IMR-90 (cell line): ENCODE results near the gene TEX52.

Experiments used
- CEBPB ChIP-seq: IDR thresholded peaks from 2 replicates; pipeline ENCODE4 v1.6.1; 2012; ENCODE audit warnings: low read depth, low read length, improper control_type of control experiment
- FOS ChIP-seq: fragments of 150-350 bp; IDR thresholded peaks from 2 replicates; pipeline ENCODE4 v1.6.1; 2016; ENCODE audit warnings: low read depth, low read length
- MAZ ChIP-seq: IDR thresholded peaks from 2 replicates; pipeline ENCODE4 v1.6.1; 2012; ENCODE audit warnings: low read depth, mild to moderate bottlenecking, low read length, improper control_type of control experiment, moderate library complexity, borderline replicate concordance
- MXI1 ChIP-seq: IDR thresholded peaks from 2 replicates; pipeline ENCODE4 v1.6.1; 2012; ENCODE audit warnings: low read depth, mild to moderate bottlenecking, low read length, moderate library complexity, borderline replicate concordance
- NFE2L2 ChIP-seq: fragments of 150-350 bp; IDR thresholded peaks from 2 replicates; pipeline ENCODE4 v1.6.1; 2016; ENCODE audit warnings: low read depth, mild to moderate bottlenecking, low read length
- POLR2A ChIP-seq: IDR thresholded peaks from 2 replicates; pipeline ENCODE4 v1.6.1; 2012; ENCODE audit warnings: mild to moderate bottlenecking, low read depth, low read length
- RAD21 ChIP-seq: IDR thresholded peaks from 2 replicates; pipeline ENCODE4 v1.6.1; 2012; ENCODE audit warnings: low read length, improper control_type of control experiment
- TF ChIP-seq, protein P1 (sequence below): conservative IDR thresholded peaks from 2 replicates; pipeline ENCODE4 v1.5.1; 2012; ENCODE audit warnings: mild to moderate bottlenecking, low read depth, low read length, improper control_type of control experiment
- TF ChIP-seq, protein P2 (sequence below): fragments of 150-350 bp; IDR thresholded peaks from 2 replicates; pipeline ENCODE4 v1.6.1; 2016; ENCODE audit warnings: low read depth, mild to moderate bottlenecking, low read length, moderate library complexity, borderline replicate concordance
- TF ChIP-seq, protein P3 (sequence below): fragments of 150-350 bp; IDR thresholded peaks from 2 replicates; pipeline ENCODE4 v1.6.1; 2017; ENCODE audit warnings: mild to moderate bottlenecking, antibody characterized with exemption, low read length, low read depth

DNA sequence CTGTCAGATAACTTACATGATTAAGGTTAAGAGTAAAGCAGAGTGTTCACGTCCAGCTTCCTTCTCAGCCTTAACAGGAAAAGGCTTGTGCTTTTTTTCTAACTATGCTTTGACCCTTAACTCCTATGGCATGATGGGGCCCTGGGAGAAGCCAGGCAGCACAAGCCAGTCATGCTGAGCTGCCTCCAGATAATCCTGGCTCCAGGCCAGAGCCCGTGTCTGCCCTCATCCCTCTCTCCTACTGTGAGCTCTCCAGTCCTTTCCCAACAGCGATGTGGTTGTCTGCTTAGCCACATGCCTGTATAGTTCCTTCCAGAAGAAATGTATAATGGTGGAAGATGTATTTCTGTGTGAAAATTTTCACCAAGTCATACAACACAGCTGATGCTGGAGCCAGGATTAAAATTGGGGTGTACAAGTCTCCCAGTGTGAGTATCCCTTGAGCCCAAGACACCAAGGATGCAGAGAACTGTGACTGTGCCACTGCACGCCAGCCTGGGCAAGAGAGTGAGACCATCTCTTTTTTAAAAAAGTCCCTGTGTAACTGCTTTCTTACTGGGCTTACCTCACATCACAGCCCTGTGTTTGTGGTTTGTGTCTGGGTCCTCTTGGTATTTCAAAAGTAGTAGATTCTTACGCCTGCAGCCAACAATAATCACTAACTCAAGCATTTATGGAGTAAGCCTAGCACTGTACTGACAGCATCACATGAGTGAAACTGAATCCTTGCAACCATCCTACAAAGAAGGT lies 52.3 kb downstream of the TEX52 start:
- TF ChIP-seq, protein P1, sequence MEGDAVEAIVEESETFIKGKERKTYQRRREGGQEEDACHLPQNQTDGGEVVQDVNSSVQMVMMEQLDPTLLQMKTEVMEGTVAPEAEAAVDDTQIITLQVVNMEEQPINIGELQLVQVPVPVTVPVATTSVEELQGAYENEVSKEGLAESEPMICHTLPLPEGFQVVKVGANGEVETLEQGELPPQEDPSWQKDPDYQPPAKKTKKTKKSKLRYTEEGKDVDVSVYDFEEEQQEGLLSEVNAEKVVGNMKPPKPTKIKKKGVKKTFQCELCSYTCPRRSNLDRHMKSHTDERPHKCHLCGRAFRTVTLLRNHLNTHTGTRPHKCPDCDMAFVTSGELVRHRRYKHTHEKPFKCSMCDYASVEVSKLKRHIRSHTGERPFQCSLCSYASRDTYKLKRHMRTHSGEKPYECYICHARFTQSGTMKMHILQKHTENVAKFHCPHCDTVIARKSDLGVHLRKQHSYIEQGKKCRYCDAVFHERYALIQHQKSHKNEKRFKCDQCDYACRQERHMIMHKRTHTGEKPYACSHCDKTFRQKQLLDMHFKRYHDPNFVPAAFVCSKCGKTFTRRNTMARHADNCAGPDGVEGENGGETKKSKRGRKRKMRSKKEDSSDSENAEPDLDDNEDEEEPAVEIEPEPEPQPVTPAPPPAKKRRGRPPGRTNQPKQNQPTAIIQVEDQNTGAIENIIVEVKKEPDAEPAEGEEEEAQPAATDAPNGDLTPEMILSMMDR, result no peak
- no peak for TF ChIP-seq RAD21
- TF ChIP-seq POLR2A, result no peak
- TF ChIP-seq, protein P2, sequence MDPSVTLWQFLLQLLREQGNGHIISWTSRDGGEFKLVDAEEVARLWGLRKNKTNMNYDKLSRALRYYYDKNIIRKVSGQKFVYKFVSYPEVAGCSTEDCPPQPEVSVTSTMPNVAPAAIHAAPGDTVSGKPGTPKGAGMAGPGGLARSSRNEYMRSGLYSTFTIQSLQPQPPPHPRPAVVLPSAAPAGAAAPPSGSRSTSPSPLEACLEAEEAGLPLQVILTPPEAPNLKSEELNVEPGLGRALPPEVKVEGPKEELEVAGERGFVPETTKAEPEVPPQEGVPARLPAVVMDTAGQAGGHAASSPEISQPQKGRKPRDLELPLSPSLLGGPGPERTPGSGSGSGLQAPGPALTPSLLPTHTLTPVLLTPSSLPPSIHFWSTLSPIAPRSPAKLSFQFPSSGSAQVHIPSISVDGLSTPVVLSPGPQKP, result no peak
- TF ChIP-seq CEBPB, result no peak
- TF ChIP-seq MXI1, result no peak
- no peak for TF ChIP-seq FOS
- TF ChIP-seq MAZ, result no peak; the same call in 1 of the 2 replicates
- TF ChIP-seq, protein P3, sequence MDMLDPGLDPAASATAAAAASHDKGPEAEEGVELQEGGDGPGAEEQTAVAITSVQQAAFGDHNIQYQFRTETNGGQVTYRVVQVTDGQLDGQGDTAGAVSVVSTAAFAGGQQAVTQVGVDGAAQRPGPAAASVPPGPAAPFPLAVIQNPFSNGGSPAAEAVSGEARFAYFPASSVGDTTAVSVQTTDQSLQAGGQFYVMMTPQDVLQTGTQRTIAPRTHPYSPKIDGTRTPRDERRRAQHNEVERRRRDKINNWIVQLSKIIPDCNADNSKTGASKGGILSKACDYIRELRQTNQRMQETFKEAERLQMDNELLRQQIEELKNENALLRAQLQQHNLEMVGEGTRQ, result no peak
- peak; percentile 38; the same call in 1 of the 2 replicates for TF ChIP-seq NFE2L2
